Measurements from ENCODE around the gene REN. TPM values are rescaled to one million over a fixed set of nuclear protein-coding genes. Genes with fewer than 3 reads are reported as not detected.

The REN gene
- total and polyA plus RNA-seq, 2 of the 8 experiments (the other 6 are each of a cell fraction or from before 2014, with no cell fraction given) = 0.05 TPM; not detected in 1

- Histone ChIP-seq H3K23me2 (ENCODE audit: low read depth, low read length) (peaks cover 10% of the 10 kb centered on the region; the same call in 1 of the 2 replicates), H2BK15ac (ENCODE audit: low read length) (no peak overlapping the region), H2BK5ac (ENCODE audit: low read depth, low read length) (no peak overlapping the region), H3K56ac (replicated peaks; ENCODE audit: insufficient read length, low read depth, low read length) (no peak overlapping the region), H2AK5ac (ENCODE audit: low read depth, low read length) (no peak overlapping the region), H3K9me3 (ENCODE audit: insufficient read depth in 2 of 2, low read depth in 1 of 2, low read length in 1 of 2) (no peaks in the 10 kb centered on the region), H3K4ac (replicated peaks; ENCODE audit: insufficient read length, low read depth, low read length) (no peak overlapping the region), H3K27me3 (replicated peaks in 1 of 4; ENCODE audit: control insufficient read depth in 3 of 4, extremely low read depth in 1 of 4, insufficient read depth in 3 of 4, low read length in 3 of 4) (no peaks in the 10 kb centered on the region), H3K14ac (ENCODE audit: insufficient read length) (no peak overlapping the region), H2BK12ac (ENCODE audit: low read depth, low read length) (no peak overlapping the region; the same call in 1 of the 2 replicates), H2BK20ac (ENCODE audit: low read length) (no peak overlapping the region), H3K79me2 (ENCODE audit: control insufficient read depth in 1 of 2, insufficient read depth in 2 of 2, low read length in 2 of 2) (no peaks in the 10 kb centered on the region), H4K20me1 (replicated peaks in 1 of 2; ENCODE audit: control insufficient read depth in 1 of 2, insufficient read depth in 2 of 2, low read length in 2 of 2) (no peaks in the 10 kb centered on the region), H3K4me3 (ENCODE audit: extremely low read depth in 1 of 4, insufficient read depth in 2 of 4, low read depth in 3 of 4, low read length in 4 of 4) (no peak overlapping the region), H4K8ac (ENCODE audit: extremely low read depth, insufficient read depth, low read length) (no peak overlapping the region), H3K79me1 (ENCODE audit: low read depth, low read length) (peaks cover 3% of the 10 kb centered on the region; the same call in 1 of the 2 replicates), H3K27ac (ENCODE audit: low read depth, low read length) (no peak overlapping the region), H2BK120ac (replicated peaks; ENCODE audit: low read depth, low read length) (no peak overlapping the region), H3K23ac (ENCODE audit: insufficient read length) (no peak overlapping the region), H3K4me1 (replicated peaks in 1 of 4; ENCODE audit: control insufficient read depth in 3 of 4, insufficient read depth in 4 of 4, low read length in 3 of 4) (peaks cover 0 to 3% (median 2%) of the 10 kb centered on the region in 4 experiments; a peak in 4 of 7 replicates), H4K5ac (ENCODE audit: insufficient read length, low read depth, low read length) (no peak overlapping the region), H3K18ac (ENCODE audit: extremely low read depth, low read length) (no peak overlapping the region), H4K91ac (replicated peaks; ENCODE audit: insufficient read length, low read length) (no peak overlapping the region), H3K4me2 (ENCODE audit: insufficient read depth in 1 of 2, low read depth in 2 of 2, low read length in 2 of 2) (peak overlapping the region in 1 of 2 experiments; percentile 58; a peak in 1 of 4 replicates), H3K9ac (replicated peaks in 1 of 4; ENCODE audit: extremely low read depth in 1 of 4, low read depth in 3 of 4, low read length in 3 of 4) (no peak overlapping the region), H3K36me3 (ENCODE audit: control insufficient read depth in 2 of 4, insufficient read depth in 4 of 4, low read length in 3 of 4) (no peaks in the 10 kb centered on the region), H2AFZ (ENCODE audit: low read length) (no peak overlapping the region)
- no peak for DNase-seq (ENCODE audit: low read depth in 1 of 2, low spot score in 2 of 2)
- ChIA-PET CTCF (ENCODE audit: partially characterized antibody) (interaction anchor here (1.1 to 9.9 kb wide), 5 partner anchors 9 to 149 kb away, joined by 3 to 156 read pairs (median 19); partner anchors contain the start of genes PLEKHA6 and REN), POLR2A (ENCODE audit: partially characterized antibody) (no interaction called here)
- peak; percentile 44; the same call in 1 of the 2 replicates for TF ChIP-seq KDM1A (IDR thresholded peaks at IDR 0.05; ENCODE audit: borderline replicate concordance, low read length)
- TF ChIP-seq GTF2F1 (IDR thresholded peaks at IDR 0.05; ENCODE audit: borderline replicate concordance, low read depth, low read length) = no peak
- 89% methylated on average over 3 of the region's 3 CpGs; no CpG with 5 or more reads in 1 of the 2 experiments for WGBS, 2 experiments (ENCODE audit: extremely low coverage in 1 of 2, insufficient coverage in 1 of 2, insufficient read length in 1 of 2, insufficient replicate concordance in 2 of 2, low coverage in 1 of 2, low lambda C conversion rate in 2 of 2, missing lambda C conversion rate in 1 of 2)
- no peak for FAIRE-seq
These were observed 46.6 kb upstream of the REN start for GRCh38 chr1:204212715-204213114.
